Suprapubic skin (tissue), 4 donors: Measurements from ENCODE around the gene DTNA. TPM values are rescaled to one million over a fixed set of nuclear protein-coding genes. Genes with fewer than 3 reads are reported as not detected.

ENCODE experiments used
- DNase-seq, 2 donors: peaks; one replicate each; pipeline ENCODE4 v3.0.0-alpha.2; 2019; ENCODE audit warnings: low spot score in 2 of 2
- H3K27ac ChIP-seq: fragments of 200-600 bp; sonication (generic); one replicate; pipeline ENCODE4 v1.5.1; 2019
- H3K27me3 ChIP-seq: fragments of 200-600 bp; sonication (generic); one replicate; pipeline ENCODE4 v1.5.1; 2019
- H3K36me3 ChIP-seq: fragments of 200-600 bp; sonication (generic); one replicate; pipeline ENCODE4 v1.5.1; 2019
- H3K4me1 ChIP-seq: fragments of 200-600 bp; sonication (generic); one replicate; pipeline ENCODE4 v1.5.1; 2019
- H3K4me3 ChIP-seq: fragments of 200-600 bp; sonication (generic); one replicate; pipeline ENCODE4 v1.5.1; 2019; ENCODE audit warnings: mild to moderate bottlenecking
- H3K9me3 ChIP-seq: fragments of 200-600 bp; sonication (generic); one replicate; pipeline ENCODE4 v1.5.1; 2019
- CTCF ChIP-seq, 2 donors: fragments of 200-600 bp in 1 of 2; fragments of 450-650 bp in 1 of 2; sonication (generic) in 1 of 2; IDR thresholded peaks; one replicate each; pipeline ENCODE4 v1.5.1; 2016 to 2019; ENCODE audit warnings: antibody characterized with exemption in 2 of 2, mild to moderate bottlenecking in 1 of 2, moderate library complexity in 1 of 2
- EP300 ChIP-seq: sonication (generic); formaldehyde crosslinking; IDR thresholded peaks from one replicate; pipeline ENCODE4 v1.6.1; 2017; ENCODE audit warnings: antibody characterized with exemption
- POLR2A ChIP-seq, 2 donors: fragments of 450-650 bp; IDR thresholded peaks; one replicate each; pipeline ENCODE4 v1.6.1; 2017; ENCODE audit warnings: antibody characterized with exemption in 2 of 2, mild to moderate bottlenecking in 2 of 2, moderate library complexity in 2 of 2
- POLR2AphosphoS5 ChIP-seq, 3 donors: sonication (generic); formaldehyde crosslinking; IDR thresholded peaks; one replicate each; pipeline ENCODE4 v1.6.1; 2017; ENCODE audit warnings: antibody characterized with exemption in 3 of 3
- WGBS: methylation state at CpG from one replicate; pipeline ENCODE4 v1.1.5; 2018; 5-methylcytosine and 5-hydroxymethylcytosine counted together
- total RNA-seq, 4 donors: library from RNA; depleted of rRNA; stranded (reverse); fragments of >200 nt; gene quantifications; one replicate each; pipeline ENCODE4 v1.1.0, GENCODE V29; 2016

Gene DTNA
- total RNA-seq, 4 donors from 2014 or later = 3.0 to 15.9 (median 5.1) TPM

GRCh38 chr18:34805878-34806351, 95.8 kb downstream of the DTNA start:
- Histone ChIP-seq H3K36me3 (no peaks in the 10 kb centered on the region), H3K27me3 (no peaks in the 10 kb centered on the region), H3K27ac (no peak overlapping the region), H3K4me3 (no peak overlapping the region), H3K4me1 (peaks cover 15% of the 10 kb centered on the region), H3K9me3 (no peaks in the 10 kb centered on the region)
- DNase-seq = no peak
- TF ChIP-seq POLR2A (IDR thresholded peaks at IDR 0.05) = no peak
- TF ChIP-seq CTCF (IDR thresholded peaks at IDR 0.05) = no peak
- TF ChIP-seq POLR2AphosphoS5 (IDR thresholded peaks at IDR 0.05) = no peak
- TF ChIP-seq EP300 = no peak

DNA sequence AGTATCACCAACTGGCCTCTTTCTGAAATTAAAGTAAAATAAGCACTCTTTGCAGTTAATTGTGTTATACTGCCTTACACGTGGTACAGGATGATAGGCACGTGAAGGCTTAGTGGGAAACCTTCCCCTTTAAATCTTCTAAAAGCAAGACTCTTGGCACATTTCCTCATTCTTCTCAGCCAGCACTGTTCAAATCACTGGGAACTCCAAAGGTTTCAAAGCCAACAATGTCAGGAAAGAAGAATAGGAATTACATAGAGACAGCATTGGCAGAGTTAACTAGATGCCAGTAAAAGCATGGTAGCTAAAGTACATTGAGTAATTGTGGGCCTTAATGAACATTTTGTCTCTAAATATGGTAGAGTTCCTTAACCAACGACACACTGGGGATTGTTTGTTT, 96.4 kb downstream of the DTNA start:
- H3K4me1 ChIP-seq = peaks cover 15% of the 10 kb centered on the region
- DNase-seq = no peak
- TF ChIP-seq CTCF (IDR thresholded peaks at IDR 0.05) (no peak), POLR2AphosphoS5 (IDR thresholded peaks at IDR 0.05) (no peak), POLR2A (IDR thresholded peaks at IDR 0.05) (no peak), EP300 (no peak)
- no peaks in the 10 kb centered on the region for H3K9me3 ChIP-seq
- peak overlapping the region; percentile 24 for H3K27ac ChIP-seq
- WGBS = 46% methylated on average over 3 of the region's 3 CpGs
- H3K27me3 ChIP-seq = no peaks in the 10 kb centered on the region
- H3K4me3 ChIP-seq = no peak overlapping the region
- H3K36me3 ChIP-seq = no peaks in the 10 kb centered on the region

DNA sequence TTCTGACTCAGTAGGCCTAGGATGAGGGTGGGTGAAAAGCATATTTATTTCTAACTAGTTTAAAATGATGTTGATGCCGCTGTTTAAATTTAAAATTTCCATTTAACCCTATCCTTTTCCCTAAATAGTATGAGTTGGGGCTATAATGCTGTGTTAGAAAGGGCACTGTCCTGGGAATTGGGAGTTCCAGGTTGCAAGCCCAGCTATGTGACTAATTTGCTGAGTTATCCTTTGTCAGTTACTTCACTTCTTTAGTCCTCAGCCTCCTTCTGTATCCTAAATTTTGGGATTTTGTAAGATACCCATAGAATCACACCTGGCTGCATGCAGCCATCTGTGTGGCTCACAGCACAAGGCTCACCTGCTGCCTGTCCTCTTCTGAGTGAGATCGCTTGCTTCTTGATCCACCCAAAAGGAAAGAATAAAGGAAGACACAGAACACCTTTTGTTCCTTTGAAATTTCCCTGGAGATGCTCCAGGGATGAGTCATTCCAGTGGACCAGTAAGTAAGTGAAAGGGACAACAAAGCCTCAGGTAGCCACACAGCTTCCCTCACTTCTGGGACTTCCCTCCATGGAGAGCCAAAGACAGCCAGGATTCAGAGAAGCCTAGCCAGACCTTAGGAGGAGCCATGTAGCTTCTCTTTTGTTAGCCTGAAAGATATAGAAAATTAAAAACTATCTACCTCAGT, 97.2 kb downstream of the DTNA start:
- peaks cover 15% of the 10 kb centered on the region for H3K4me1 ChIP-seq
- no peak for DNase-seq
- no peak overlapping the region for H3K4me3 ChIP-seq
- no peaks in the 10 kb centered on the region for H3K27me3 ChIP-seq
- TF ChIP-seq CTCF (IDR thresholded peaks at IDR 0.05) (no peak), POLR2AphosphoS5 (IDR thresholded peaks at IDR 0.05) (no peak), POLR2A (IDR thresholded peaks at IDR 0.05) (no peak), EP300 (no peak)
- H3K27ac ChIP-seq = no peak overlapping the region
- H3K36me3 ChIP-seq = no peaks in the 10 kb centered on the region
- H3K9me3 ChIP-seq = no peaks in the 10 kb centered on the region
- 73% methylated on average over 2 of the region's 2 CpGs for WGBS

DNA sequence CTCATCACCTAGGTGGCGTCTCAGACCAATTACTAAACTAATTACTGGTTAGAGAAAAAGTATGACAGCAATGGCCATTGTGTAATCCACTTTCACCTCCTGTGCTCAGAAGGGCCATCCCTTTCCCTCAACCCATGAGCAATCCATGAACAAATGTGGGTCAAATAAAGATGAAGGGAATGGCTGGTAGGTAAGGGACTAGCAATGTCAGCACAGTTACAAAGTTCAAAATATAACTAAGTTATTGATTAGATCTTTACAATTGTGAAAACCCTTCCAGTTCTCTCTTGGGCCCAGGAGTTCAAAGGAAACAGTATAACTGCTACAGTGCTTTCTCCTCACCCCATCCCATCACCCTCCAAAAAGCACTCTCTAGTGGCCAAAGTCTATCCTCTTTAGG, 98.3 kb downstream of the DTNA start:
- H3K27ac ChIP-seq = no peak overlapping the region
- TF ChIP-seq CTCF (IDR thresholded peaks at IDR 0.05) (no peak), POLR2A (IDR thresholded peaks at IDR 0.05) (no peak), POLR2AphosphoS5 (IDR thresholded peaks at IDR 0.05) (no peak), EP300 (no peak)
- WGBS = 67% methylated on average over 1 of the region's 1 CpG

GRCh38 chr18:34809451-34810072, 99.5 kb downstream of the DTNA start:
- Histone ChIP-seq H3K4me1 (peaks cover 15% of the 10 kb centered on the region), H3K27me3 (no peaks in the 10 kb centered on the region), H3K27ac (peak overlapping the region; percentile 56), H3K36me3 (no peaks in the 10 kb centered on the region), H3K4me3 (no peak overlapping the region), H3K9me3 (no peaks in the 10 kb centered on the region)
- 44% methylated on average over 6 of the region's 6 CpGs for WGBS
- peak in 1 of 2 donors; percentile 83 for DNase-seq
- TF ChIP-seq POLR2A (IDR thresholded peaks at IDR 0.05) (no peak), CTCF (IDR thresholded peaks at IDR 0.05) (peak; percentile 16 to 29)

More for the DNA sequence above, 98.3 kb downstream of the DTNA start:
- no peak for DNase-seq
- peaks cover 15% of the 10 kb centered on the region for H3K4me1 ChIP-seq
- no peaks in the 10 kb centered on the region for H3K36me3 ChIP-seq
- no peak overlapping the region for H3K4me3 ChIP-seq
- no peaks in the 10 kb centered on the region for H3K27me3 ChIP-seq
- H3K9me3 ChIP-seq = no peaks in the 10 kb centered on the region
